Measurements from ENCODE around the gene GRB10. TPM values are rescaled to one million over a fixed set of nuclear protein-coding genes. Genes with fewer than 3 reads are reported as not detected.

Gene GRB10
- total and polyA plus RNA-seq, 5 donors from 2014 or later, result 0.25 to 2.3 TPM; not detected in 3

- DNase-seq (no peak), ATAC-seq (ENCODE audit: low read depth in 2 of 2) (no peak)
- Mint-ChIP-seq H3K27ac (peak overlapping the region in 1 of 3 donors; percentile 27), H3K9me3 (peaks cover 0 to 5% (median 0%) of the 10 kb centered on the region in 7 donors), H3K27me3 (peaks cover 18% of the 10 kb centered on the region), H3K36me3 (no peaks in the 10 kb centered on the region), H3K4me1 (peaks cover 0 to 4% (median 2%) of the 10 kb centered on the region in 4 donors), H3K4me3 (no peak overlapping the region)
- Histone ChIP-seq H3K9me3 (ENCODE audit: control insufficient read depth in 2 of 2, low read length in 2 of 2) (no peaks in the 10 kb centered on the region), H3K36me3 (ENCODE audit: control insufficient read depth, insufficient read depth, low read length) (no peaks in the 10 kb centered on the region), H3K4me1 (ENCODE audit: control insufficient read depth, insufficient read depth, low read length, poor library complexity, severe bottlenecking) (no peaks in the 10 kb centered on the region), H3K27ac (ENCODE audit: insufficient read depth, low read length, poor library complexity, severe bottlenecking) (no peak overlapping the region), H3K4me3 (ENCODE audit: low read depth, low read length) (no peak overlapping the region), H3K27me3 (ENCODE audit: control insufficient read depth, insufficient read depth, low read length) (no peaks in the 10 kb centered on the region)
Measured at GRCh38 chr7:50648076-50648475, 134.6 kb downstream of the GRB10 start.

- Histone ChIP-seq H3K4me1 (ENCODE audit: control insufficient read depth, insufficient read depth, low read length, poor library complexity, severe bottlenecking) (no peaks in the 10 kb centered on the region), H3K4me3 (ENCODE audit: low read depth, low read length) (no peak overlapping the region), H3K9me3 (ENCODE audit: control insufficient read depth in 2 of 2, low read length in 2 of 2) (no peaks in the 10 kb centered on the region), H3K27me3 (ENCODE audit: control insufficient read depth, insufficient read depth, low read length) (no peaks in the 10 kb centered on the region), H3K36me3 (ENCODE audit: control insufficient read depth, insufficient read depth, low read length) (no peaks in the 10 kb centered on the region), H3K27ac (ENCODE audit: insufficient read depth, low read length, poor library complexity, severe bottlenecking) (no peak overlapping the region)
- Mint-ChIP-seq H3K9me3 (peaks cover 0 to 5% (median 0%) of the 10 kb centered on the region in 7 donors), H3K4me3 (no peak overlapping the region), H3K27me3 (peaks cover 18% of the 10 kb centered on the region), H3K36me3 (no peaks in the 10 kb centered on the region), H3K4me1 (peaks cover 0 to 4% (median 2%) of the 10 kb centered on the region in 4 donors), H3K27ac (peak overlapping the region in 1 of 3 donors; percentile 27)
- ATAC-seq (ENCODE audit: low read depth in 2 of 2), result no peak
- DNase-seq, result no peak
Measured at GRCh38 chr7:50647286-50647980, 135.3 kb downstream of the GRB10 start.

- peaks cover 0 to 4% (median 2%) of the 10 kb centered on the region in 4 donors for H3K4me1 Mint-ChIP-seq
- H3K27me3 Mint-ChIP-seq, result peaks cover 13% of the 10 kb centered on the region
- Histone ChIP-seq H3K36me3 (ENCODE audit: control insufficient read depth, insufficient read depth, low read length) (no peaks in the 10 kb centered on the region), H3K27me3 (ENCODE audit: control insufficient read depth, insufficient read depth, low read length) (no peaks in the 10 kb centered on the region), H3K4me1 (ENCODE audit: control insufficient read depth, insufficient read depth, low read length, poor library complexity, severe bottlenecking) (no peaks in the 10 kb centered on the region), H3K27ac (ENCODE audit: insufficient read depth, low read length, poor library complexity, severe bottlenecking) (no peak overlapping the region), H3K4me3 (ENCODE audit: low read depth, low read length) (no peak overlapping the region), H3K9me3 (ENCODE audit: control insufficient read depth in 2 of 2, low read length in 2 of 2) (no peaks in the 10 kb centered on the region)
- ATAC-seq (ENCODE audit: low read depth in 2 of 2) (no peak), DNase-seq (no peak)
- H3K36me3 Mint-ChIP-seq, result no peaks in the 10 kb centered on the region
- H3K9me3 Mint-ChIP-seq, result peaks cover 0 to 5% (median 0%) of the 10 kb centered on the region in 7 donors
- H3K27ac Mint-ChIP-seq, result no peak overlapping the region
- peak overlapping the region in 1 of 4 donors; percentile 9 for H3K4me3 Mint-ChIP-seq
Measured at GRCh38 chr7:50646069-50646468, 136.6 kb downstream of the GRB10 start.

- Histone ChIP-seq H3K27me3 (ENCODE audit: control insufficient read depth, insufficient read depth, low read length) (no peaks in the 10 kb centered on the region), H3K9me3 (ENCODE audit: control insufficient read depth in 2 of 2, low read length in 2 of 2) (no peaks in the 10 kb centered on the region), H3K4me1 (ENCODE audit: control insufficient read depth, insufficient read depth, low read length, poor library complexity, severe bottlenecking) (no peaks in the 10 kb centered on the region), H3K36me3 (ENCODE audit: control insufficient read depth, insufficient read depth, low read length) (no peaks in the 10 kb centered on the region), H3K27ac (ENCODE audit: insufficient read depth, low read length, poor library complexity, severe bottlenecking) (no peak overlapping the region), H3K4me3 (ENCODE audit: low read depth, low read length) (no peak overlapping the region)
- Mint-ChIP-seq H3K4me3 (no peak overlapping the region), H3K27ac (no peak overlapping the region), H3K27me3 (peaks cover 13% of the 10 kb centered on the region), H3K9me3 (peaks cover 0 to 5% (median 0%) of the 10 kb centered on the region in 7 donors), H3K4me1 (peaks cover 0 to 4% (median 2%) of the 10 kb centered on the region in 4 donors), H3K36me3 (no peaks in the 10 kb centered on the region)
- ATAC-seq (ENCODE audit: low read depth in 2 of 2) (no peak), DNase-seq (no peak)
Measured at GRCh38 chr7:50645186-50645585, 137.5 kb downstream of the GRB10 start.

GRCh38 chr7:50644586-50644985, 138.1 kb downstream of the GRB10 start:
- H3K9me3 Mint-ChIP-seq, result peaks cover 0 to 5% (median 0%) of the 10 kb centered on the region in 7 donors
- H3K27ac ChIP-seq (ENCODE audit: insufficient read depth, low read length, poor library complexity, severe bottlenecking), result no peak overlapping the region
- no peaks in the 10 kb centered on the region for H3K36me3 Mint-ChIP-seq
- H3K4me3 Mint-ChIP-seq, result no peak overlapping the region
- DNase-seq (no peak), ATAC-seq (ENCODE audit: low read depth in 2 of 2) (no peak)
- peaks cover 0 to 4% (median 2%) of the 10 kb centered on the region in 4 donors for H3K4me1 Mint-ChIP-seq
- H3K9me3 ChIP-seq (ENCODE audit: control insufficient read depth in 2 of 2, low read length in 2 of 2), result no peaks in the 10 kb centered on the region
- no peaks in the 10 kb centered on the region for H3K36me3 ChIP-seq (ENCODE audit: control insufficient read depth, insufficient read depth, low read length)
- no peak overlapping the region for H3K4me3 ChIP-seq (ENCODE audit: low read depth, low read length)
- no peak overlapping the region for H3K27ac Mint-ChIP-seq
- H3K4me1 ChIP-seq (ENCODE audit: control insufficient read depth, insufficient read depth, low read length, poor library complexity, severe bottlenecking), result no peaks in the 10 kb centered on the region
- H3K27me3 Mint-ChIP-seq, result peaks cover 9% of the 10 kb centered on the region
- no peaks in the 10 kb centered on the region for H3K27me3 ChIP-seq (ENCODE audit: control insufficient read depth, insufficient read depth, low read length)

GRCh38 chr7:50644114-50644513, 138.6 kb downstream of the GRB10 start:
- peaks cover 0 to 3% (median 0%) of the 10 kb centered on the region in 7 donors for H3K9me3 Mint-ChIP-seq
- ATAC-seq (ENCODE audit: low read depth in 2 of 2), result no peak
- no peak for DNase-seq
- H3K36me3 Mint-ChIP-seq, result no peaks in the 10 kb centered on the region
- Histone ChIP-seq H3K27me3 (ENCODE audit: control insufficient read depth, insufficient read depth, low read length) (no peaks in the 10 kb centered on the region), H3K4me3 (ENCODE audit: low read depth, low read length) (no peak overlapping the region), H3K27ac (ENCODE audit: insufficient read depth, low read length, poor library complexity, severe bottlenecking) (no peak overlapping the region), H3K36me3 (ENCODE audit: control insufficient read depth, insufficient read depth, low read length) (no peaks in the 10 kb centered on the region), H3K4me1 (ENCODE audit: control insufficient read depth, insufficient read depth, low read length, poor library complexity, severe bottlenecking) (no peaks in the 10 kb centered on the region), H3K9me3 (ENCODE audit: control insufficient read depth in 2 of 2, low read length in 2 of 2) (no peaks in the 10 kb centered on the region)
- peaks cover 0 to 4% (median 2%) of the 10 kb centered on the region in 4 donors for H3K4me1 Mint-ChIP-seq
- no peak overlapping the region for H3K27ac Mint-ChIP-seq
- H3K27me3 Mint-ChIP-seq, result peaks cover 5% of the 10 kb centered on the region
- H3K4me3 Mint-ChIP-seq, result no peak overlapping the region

GRCh38 chr7:50641442-50642405, 141.0 kb downstream of the GRB10 start:
- Histone ChIP-seq H3K27ac (ENCODE audit: insufficient read depth, low read length, poor library complexity, severe bottlenecking) (no peak overlapping the region), H3K36me3 (ENCODE audit: control insufficient read depth, insufficient read depth, low read length) (no peaks in the 10 kb centered on the region), H3K4me3 (ENCODE audit: low read depth, low read length) (no peak overlapping the region), H3K9me3 (ENCODE audit: control insufficient read depth in 2 of 2, low read length in 2 of 2) (no peaks in the 10 kb centered on the region), H3K4me1 (ENCODE audit: control insufficient read depth, insufficient read depth, low read length, poor library complexity, severe bottlenecking) (no peaks in the 10 kb centered on the region), H3K27me3 (ENCODE audit: control insufficient read depth, insufficient read depth, low read length) (peaks cover 2% of the 10 kb centered on the region)
- DNase-seq (no peak), ATAC-seq (ENCODE audit: low read depth in 2 of 2) (no peak)
- Mint-ChIP-seq H3K4me1 (peaks cover 0 to 4% (median 2%) of the 10 kb centered on the region in 4 donors), H3K27me3 (peaks cover 17% of the 10 kb centered on the region), H3K4me3 (no peak overlapping the region), H3K36me3 (no peaks in the 10 kb centered on the region), H3K27ac (no peak overlapping the region), H3K9me3 (peaks cover 0 to 3% (median 0%) of the 10 kb centered on the region in 7 donors)
